Stromal cell of bone marrow (primary cell): Measurements from ENCODE around the gene KRTAP12-3.

Experiments used
- DNase-seq: peaks from one replicate; pipeline ENCODE4 v3.0.0-alpha.2; 2012; ENCODE audit warnings: low read depth

Gene KRTAP12-3

GRCh38 chr21:44702973-44703730 is 45.4 kb downstream of the KRTAP12-3 start:
- DNase-seq: no peak

GRCh38 chr21:44703731-44704635 is 46.3 kb downstream of the KRTAP12-3 start:
- DNase-seq: no peak

GRCh38 chr21:44704636-44705001 is 46.9 kb downstream of the KRTAP12-3 start:
- no peak for DNase-seq

GRCh38 chr21:44706026-44706705 is 48.4 kb downstream of the KRTAP12-3 start:
- no peak for DNase-seq

- no peak for DNase-seq
Measured at GRCh38 chr21:44706706-44707581, 49.2 kb downstream of the KRTAP12-3 start.
